Neural progenitor cell (in vitro differentiated cells): ENCODE measurements around the gene HSD17B4. TPM values are rescaled to one million over a fixed set of nuclear protein-coding genes. Genes with fewer than 3 reads are reported as not detected.
A peak's percentile ranks its signal among the peaks of the same experiment; 100 is the strongest.

ENCODE experiments used
- DNase-seq: peaks from one replicate; pipeline ENCODE4 v3.0.0-alpha.2; 2016; ENCODE audit warnings: low spot score
- H2AFZ ChIP-seq: fragments of 200-600 bp; sonication (generic); replicated peaks from 2 replicates; pipeline ENCODE4 v1.6.1; 2016; ENCODE audit warnings: antibody characterized with exemption
- H3F3A ChIP-seq: fragments of 200-600 bp; sonication (generic); 2 replicates; pipeline ENCODE4 v1.6.1; 2016; ENCODE audit warnings: antibody characterized with exemption, low read depth
- H3K27ac ChIP-seq: fragments of 200-600 bp; sonication (generic); 2 replicates; pipeline ENCODE4 v1.5.1; 2016; ENCODE audit warnings: mild to moderate bottlenecking
- H3K27me3 ChIP-seq: fragments of 200-600 bp; sonication (generic); 2 replicates; pipeline ENCODE4 v1.6.1; 2016; ENCODE audit warnings: mild to moderate bottlenecking, moderate library complexity
- H3K36me3 ChIP-seq: fragments of 200-600 bp; sonication (generic); 2 replicates; pipeline ENCODE4 v1.5.1; 2016
- H3K4me1 ChIP-seq: fragments of 200-600 bp; sonication (generic); 2 replicates; pipeline ENCODE4 v1.6.1; 2016; ENCODE audit warnings: mixed run types
- H3K4me2 ChIP-seq: fragments of 200-600 bp; sonication (generic); 2 replicates; pipeline ENCODE4 v1.6.1; 2016
- H3K4me3 ChIP-seq: fragments of 200-600 bp; sonication (generic); 2 replicates; pipeline ENCODE4 v1.5.1; 2016
- H3K79me2 ChIP-seq: fragments of 200-600 bp; sonication (generic); 2 replicates; pipeline ENCODE4 v1.6.1; 2016; ENCODE audit warnings: low read depth
- H3K9ac ChIP-seq: fragments of 200-600 bp; sonication (generic); 2 replicates; pipeline ENCODE4 v1.6.1; 2016
- H3K9me3 ChIP-seq: fragments of 200-600 bp; sonication (generic); 2 replicates; pipeline ENCODE4 v1.5.1; 2016; ENCODE audit warnings: low read depth
- H4K20me1 ChIP-seq: fragments of 200-600 bp; sonication (generic); 2 replicates; pipeline ENCODE4 v1.6.1; 2016; ENCODE audit warnings: low read depth
- H3K27ac Mint-ChIP-seq: 3 replicates; pipeline ENCODE4 v1.8.0; 2021; ENCODE audit warnings: mixed read lengths
- H3K27me3 Mint-ChIP-seq: 2 replicates; pipeline ENCODE4 v1.8.0; 2022; ENCODE audit warnings: low read depth, mild to moderate bottlenecking, inconsistent platforms, moderate library complexity, mixed read lengths; ENCODE audit not compliant: insufficient read depth
- H3K36me3 Mint-ChIP-seq: 3 replicates; pipeline ENCODE4 v1.8.0; 2021; ENCODE audit warnings: mixed read lengths
- H3K4me1 Mint-ChIP-seq: 3 replicates; pipeline ENCODE4 v1.8.0; 2021; ENCODE audit warnings: mixed read lengths
- H3K4me3 Mint-ChIP-seq: 3 replicates; pipeline ENCODE4 v1.8.0; 2021; ENCODE audit warnings: mild to moderate bottlenecking, moderate library complexity, mixed read lengths
- H3K9me3 Mint-ChIP-seq: 3 replicates; pipeline ENCODE4 v1.8.0; 2020; ENCODE audit warnings: mixed read lengths
- CTCF ChIP-seq: fragments of 200-600 bp; sonication (generic); IDR thresholded peaks from 2 replicates; pipeline ENCODE4 v1.5.1; 2017; ENCODE audit warnings: antibody characterized with exemption, mild to moderate bottlenecking
- EZH2 ChIP-seq: fragments of 200-600 bp; sonication (generic); IDR thresholded peaks from 2 replicates; pipeline ENCODE4 v1.6.1; 2017; ENCODE audit warnings: antibody characterized with exemption, mild to moderate bottlenecking, moderate library complexity
- EZH2phosphoT487 ChIP-seq: fragments of 200-600 bp; sonication (generic); IDR thresholded peaks from 2 replicates; pipeline ENCODE4 v1.6.1; 2017; ENCODE audit warnings: antibody characterized with exemption
- total RNA-seq: library from RNA; depleted of rRNA; stranded (reverse); fragments of >200 nt; gene quantifications from 2 replicates; pipeline ENCODE4 v1.2.3, GENCODE V29; 2015; ENCODE audit warnings: low replicate concordance

The HSD17B4 gene
- total RNA-seq, 1 donor from 2014 or later: 306 TPM

GRCh38 chr5:119452060-119452372 lies 281 bp upstream of the HSD17B4 start:
- peaks cover 37% of the 10 kb centered on the region for H3K79me2 ChIP-seq
- H3K27me3 ChIP-seq: no peaks in the 10 kb centered on the region
- peak overlapping the region; percentile 78 for H3K4me3 ChIP-seq
- H3K9me3 ChIP-seq: no peaks in the 10 kb centered on the region
- TF ChIP-seq EZH2phosphoT487 (no peak), CTCF (no peak), EZH2 (no peak)
- peaks cover 5% of the 10 kb centered on the region for H3K27me3 Mint-ChIP-seq
- peak overlapping the region; percentile 85 for H3K4me2 ChIP-seq
- no peaks in the 10 kb centered on the region for H3K36me3 ChIP-seq
- H3K27ac ChIP-seq: no peak overlapping the region
- H3K4me1 Mint-ChIP-seq: peaks cover 8% of the 10 kb centered on the region
- H3K9ac ChIP-seq: no peak overlapping the region
- H4K20me1 ChIP-seq: peaks cover 14% of the 10 kb centered on the region
- H3K27ac Mint-ChIP-seq: no peak overlapping the region
- peaks cover 7% of the 10 kb centered on the region for H3K36me3 Mint-ChIP-seq
- peak overlapping the region; percentile 86 for H2AFZ ChIP-seq
- DNase-seq: no peak
- H3K9me3 Mint-ChIP-seq: peaks cover 24% of the 10 kb centered on the region
- H3K4me1 ChIP-seq: peaks cover 9% of the 10 kb centered on the region
- no peaks in the 10 kb centered on the region for H3F3A ChIP-seq
- H3K4me3 Mint-ChIP-seq: peak overlapping the region; percentile 96

- Histone ChIP-seq H2AFZ (peak overlapping the region; percentile 86), H3K79me2 (peaks cover 47% of the 10 kb centered on the region), H3K27ac (no peak overlapping the region), H3K9me3 (no peaks in the 10 kb centered on the region), H3K9ac (peak overlapping the region; percentile 42), H3K4me1 (peaks cover 9% of the 10 kb centered on the region), H4K20me1 (peaks cover 14% of the 10 kb centered on the region), H3K4me3 (peak overlapping the region; percentile 78), H3F3A (no peaks in the 10 kb centered on the region), H3K36me3 (no peaks in the 10 kb centered on the region), H3K27me3 (no peaks in the 10 kb centered on the region), H3K4me2 (peak overlapping the region; percentile 85)
- Mint-ChIP-seq H3K27me3 (peaks cover 5% of the 10 kb centered on the region), H3K36me3 (peaks cover 12% of the 10 kb centered on the region), H3K27ac (peak overlapping the region; percentile 79), H3K4me1 (peaks cover 8% of the 10 kb centered on the region), H3K4me3 (peak overlapping the region; percentile 96), H3K9me3 (peaks cover 24% of the 10 kb centered on the region)
- TF ChIP-seq CTCF (no peak), EZH2phosphoT487 (no peak), EZH2 (no peak)
- DNase-seq: no peak
Measured at GRCh38 chr5:119453040-119453373, 710 bp downstream of the HSD17B4 start.

GRCh38 chr5:119454171-119454570 lies 1.9 kb downstream of the HSD17B4 start:
- no peak overlapping the region for H3K27ac ChIP-seq
- Mint-ChIP-seq H3K4me1 (peaks cover 8% of the 10 kb centered on the region), H3K4me3 (no peak overlapping the region), H3K9me3 (peaks cover 22% of the 10 kb centered on the region), H3K36me3 (peaks cover 15% of the 10 kb centered on the region), H3K27ac (no peak overlapping the region), H3K27me3 (peaks cover 5% of the 10 kb centered on the region)
- H4K20me1 ChIP-seq: peaks cover 14% of the 10 kb centered on the region
- H3K4me2 ChIP-seq: no peak overlapping the region
- TF ChIP-seq EZH2: no peak
- TF ChIP-seq EZH2phosphoT487: no peak
- TF ChIP-seq CTCF: no peak
- H3K27me3 ChIP-seq: no peaks in the 10 kb centered on the region
- H3K4me3 ChIP-seq: no peak overlapping the region
- no peaks in the 10 kb centered on the region for H3K9me3 ChIP-seq
- H2AFZ ChIP-seq: no peak overlapping the region
- H3K4me1 ChIP-seq: peaks cover 9% of the 10 kb centered on the region
- no peaks in the 10 kb centered on the region for H3K36me3 ChIP-seq
- H3F3A ChIP-seq: no peaks in the 10 kb centered on the region
- peaks cover 56% of the 10 kb centered on the region for H3K79me2 ChIP-seq
- no peak for DNase-seq
- no peak overlapping the region for H3K9ac ChIP-seq
